Measurements from ENCODE around the gene COX7A2.

DNA sequence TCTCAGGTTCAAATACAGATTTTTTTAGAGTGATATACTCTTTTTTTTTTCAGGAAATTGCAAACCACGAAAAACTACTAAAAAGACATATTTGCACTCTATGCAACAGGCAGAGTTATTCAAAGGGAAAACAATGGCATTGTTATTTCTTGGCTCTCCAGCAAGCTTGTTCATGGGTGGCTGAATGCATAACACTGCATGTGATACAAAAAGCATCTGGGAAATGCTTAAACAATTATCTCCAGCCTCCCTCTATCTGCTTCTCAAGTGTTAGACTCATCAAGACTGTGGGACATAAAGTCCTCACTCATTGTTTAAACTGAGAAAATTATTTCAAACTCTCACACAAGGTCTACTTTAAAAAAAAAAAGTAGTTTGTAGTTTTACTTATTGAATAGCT, 30.5 kb downstream of the COX7A2 start:
- TF ChIP-seq CTCF (IDR thresholded peaks at IDR 0.05) (peak; percentile 11), EZH2 (IDR thresholded peaks at IDR 0.05; ENCODE audit: borderline replicate concordance, insufficient read depth, low read depth, low read length, poor library complexity, severe bottlenecking) (no peak)

All from B cell (primary cell).